WTC11 (cell line): ENCODE data around the gene RCL1. TPM values are rescaled to one million over a fixed set of nuclear protein-coding genes. Genes with fewer than 3 reads are reported as not detected.

Source experiments
- ATAC-seq: fragments of 200-7000 bp; cut with Tn5 transposase; 2 replicates; pipeline ENCODE4 v1.10.0; 2021; ENCODE audit warnings: mild to moderate bottlenecking, moderate library complexity
- CTCF ChIA-PET: fragments of 300-600 bp; sonication (Branson Sonifier 250); formaldehyde crosslinking; loops from one replicate; lab custom pipeline; 2021; ENCODE audit warnings: antibody characterized with exemption; lab: Charles Lee
- POLR2A ChIA-PET: fragments of 350-600 bp; sonication (Branson Sonifier 250); formaldehyde crosslinking; loops from one replicate; lab custom pipeline; 2021; ENCODE audit warnings: antibody characterized with exemption; lab: Charles Lee
- DNase-seq: peaks from one replicate; pipeline ENCODE4 v3.0.0; 2021; ENCODE audit warnings: low spot score
- H3K27ac Mint-ChIP-seq: 2 replicates; pipeline ENCODE4 v1.8.0; 2021; ENCODE audit warnings: mixed read lengths
- H3K27me3 Mint-ChIP-seq: 2 replicates; pipeline ENCODE4 v1.8.0; 2021; ENCODE audit warnings: low read depth, mild to moderate bottlenecking, moderate library complexity, mixed read lengths
- H3K36me3 Mint-ChIP-seq: 2 replicates; pipeline ENCODE4 v1.8.0; 2021; ENCODE audit warnings: mixed read lengths
- H3K4me1 Mint-ChIP-seq: 2 replicates; pipeline ENCODE4 v1.8.0; 2022; ENCODE audit warnings: mixed read lengths
- H3K4me3 Mint-ChIP-seq: 2 replicates; pipeline ENCODE4 v1.8.0; 2021; ENCODE audit warnings: mild to moderate bottlenecking, moderate library complexity, mixed read lengths
- H3K9me3 Mint-ChIP-seq: 2 replicates; pipeline ENCODE4 v1.8.0; 2021; ENCODE audit warnings: mixed read lengths
- CREB1 ChIP-seq: sonication (generic); formaldehyde crosslinking; IDR thresholded peaks from 2 replicates; pipeline ENCODE4 v1.8.0; 2023; ENCODE audit warnings: mild to moderate bottlenecking, missing genetic modification reagents
- CREM ChIP-seq: sonication (generic); formaldehyde crosslinking; IDR thresholded peaks from 2 replicates; pipeline ENCODE4 v1.8.1; 2022; ENCODE audit warnings: mild to moderate bottlenecking, missing genetic modification reagents, moderate library complexity
- E2F1 ChIP-seq: sonication (generic); formaldehyde crosslinking; IDR thresholded peaks from 2 replicates; pipeline ENCODE4 v1.8.0; 2022; ENCODE audit warnings: mild to moderate bottlenecking, missing genetic modification reagents
- EMX1 ChIP-seq: fragments of 250-450 bp; sonication (Bioruptor Pico); IDR thresholded peaks from 2 replicates; pipeline ENCODE4 v1.8.0; 2021; ENCODE audit warnings: mild to moderate bottlenecking
- GABPB1 ChIP-seq: sonication (generic); formaldehyde crosslinking; IDR thresholded peaks from 2 replicates; pipeline ENCODE4 v1.8.1; 2023; ENCODE audit warnings: mild to moderate bottlenecking, missing genetic modification reagents
- HMGA2 ChIP-seq: fragments of 250-450 bp; sonication (Bioruptor Pico); IDR thresholded peaks from 2 replicates; pipeline ENCODE4 v1.4.0; 2021; ENCODE audit warnings: mild to moderate bottlenecking, moderate library complexity
- MYBL2 ChIP-seq: sonication (generic); formaldehyde crosslinking; IDR thresholded peaks from 2 replicates; pipeline ENCODE4 v1.8.1; 2023; ENCODE audit warnings: mild to moderate bottlenecking, moderate library complexity, missing genetic modification reagents
- NFATC4 ChIP-seq: fragments of 250-450 bp; sonication (Bioruptor Pico); IDR thresholded peaks from 2 replicates; pipeline ENCODE4 v1.9.0; 2021; ENCODE audit warnings: mild to moderate bottlenecking
- NR1H2 ChIP-seq: sonication (generic); formaldehyde crosslinking; IDR thresholded peaks from 2 replicates; pipeline ENCODE4 v1.9.0; 2021; ENCODE audit warnings: mild to moderate bottlenecking, moderate library complexity, missing genetic modification reagents
- OVOL2 ChIP-seq: fragments of 250-450 bp; sonication (Bioruptor Pico); IDR thresholded peaks from 2 replicates; pipeline ENCODE4 v1.9.0; 2021; ENCODE audit warnings: mild to moderate bottlenecking, borderline replicate concordance
- TCF7 ChIP-seq: sonication (generic); formaldehyde crosslinking; IDR thresholded peaks from 2 replicates; pipeline ENCODE4 v1.8.0; 2022; ENCODE audit warnings: mild to moderate bottlenecking, low read depth, missing genetic modification reagents, moderate library complexity
- TEAD4 ChIP-seq: sonication (generic); formaldehyde crosslinking; IDR thresholded peaks from 2 replicates; pipeline ENCODE4 v1.8.0; 2022; ENCODE audit warnings: mild to moderate bottlenecking, missing genetic modification reagents
- ZNF232 ChIP-seq: sonication (generic); formaldehyde crosslinking; IDR thresholded peaks from 2 replicates; pipeline ENCODE4 v1.8.0; 2022; ENCODE audit warnings: mild to moderate bottlenecking, missing genetic modification reagents
- ZNF263 ChIP-seq: sonication (generic); formaldehyde crosslinking; IDR thresholded peaks from 2 replicates; pipeline ENCODE4 v1.8.1; 2022; ENCODE audit warnings: low read depth, mild to moderate bottlenecking, moderate library complexity, missing genetic modification reagents
- ZNF281 ChIP-seq: sonication (generic); formaldehyde crosslinking; IDR thresholded peaks from 2 replicates; pipeline ENCODE4 v1.8.0; 2023; ENCODE audit warnings: mild to moderate bottlenecking, missing genetic modification reagents
- ZNF317 ChIP-seq: sonication (generic); formaldehyde crosslinking; IDR thresholded peaks from 2 replicates; pipeline ENCODE4 v1.8.1; 2023; ENCODE audit warnings: low read depth, mild to moderate bottlenecking, moderate library complexity, missing genetic modification reagents, borderline replicate concordance
- ZNF671 ChIP-seq: fragments of 250-450 bp; sonication (Bioruptor Pico); IDR thresholded peaks from 2 replicates; pipeline ENCODE4 v1.8.0; 2021; ENCODE audit warnings: mild to moderate bottlenecking
- total RNA-seq: library from RNA; stranded (reverse); gene quantifications from 3 replicates; pipeline ENCODE4 v1.2.3, GENCODE V29; 2021
- TF ChIP-seq, protein P1 (sequence below): fragments of 250-450 bp; sonication (Bioruptor Pico); conservative IDR thresholded peaks from 2 replicates; pipeline ENCODE4 v1.9.0; 2021; ENCODE audit warnings: mild to moderate bottlenecking
- TF ChIP-seq, protein P2 (sequence below): sonication (generic); formaldehyde crosslinking; IDR thresholded peaks from 2 replicates; pipeline ENCODE4 v1.8.0; 2022; ENCODE audit warnings: mild to moderate bottlenecking, missing genetic modification reagents
- TF ChIP-seq, protein P3 (sequence below): fragments of 250-450 bp; sonication (Bioruptor Pico); IDR thresholded peaks from 2 replicates; pipeline ENCODE4 v1.9.0; 2021; ENCODE audit warnings: moderate library complexity, mild to moderate bottlenecking, inconsistent platforms, borderline replicate concordance
- TF ChIP-seq, protein P4 (sequence below): sonication (generic); formaldehyde crosslinking; IDR thresholded peaks from 2 replicates; pipeline ENCODE4 v1.8.1; 2022; ENCODE audit warnings: mild to moderate bottlenecking, missing genetic modification reagents, moderate library complexity, borderline replicate concordance
- TF ChIP-seq, protein P5 (sequence below): sonication (generic); formaldehyde crosslinking; IDR thresholded peaks from 2 replicates; pipeline ENCODE4 v1.8.0; 2022; ENCODE audit warnings: mild to moderate bottlenecking, missing genetic modification reagents

RCL1 gene
- total RNA-seq, 1 experiment from 2014 or later = 27.2 TPM

GRCh38 chr9:4838189-4838546, 45.4 kb downstream of the RCL1 start (continued):
- TF ChIP-seq, protein P1, sequence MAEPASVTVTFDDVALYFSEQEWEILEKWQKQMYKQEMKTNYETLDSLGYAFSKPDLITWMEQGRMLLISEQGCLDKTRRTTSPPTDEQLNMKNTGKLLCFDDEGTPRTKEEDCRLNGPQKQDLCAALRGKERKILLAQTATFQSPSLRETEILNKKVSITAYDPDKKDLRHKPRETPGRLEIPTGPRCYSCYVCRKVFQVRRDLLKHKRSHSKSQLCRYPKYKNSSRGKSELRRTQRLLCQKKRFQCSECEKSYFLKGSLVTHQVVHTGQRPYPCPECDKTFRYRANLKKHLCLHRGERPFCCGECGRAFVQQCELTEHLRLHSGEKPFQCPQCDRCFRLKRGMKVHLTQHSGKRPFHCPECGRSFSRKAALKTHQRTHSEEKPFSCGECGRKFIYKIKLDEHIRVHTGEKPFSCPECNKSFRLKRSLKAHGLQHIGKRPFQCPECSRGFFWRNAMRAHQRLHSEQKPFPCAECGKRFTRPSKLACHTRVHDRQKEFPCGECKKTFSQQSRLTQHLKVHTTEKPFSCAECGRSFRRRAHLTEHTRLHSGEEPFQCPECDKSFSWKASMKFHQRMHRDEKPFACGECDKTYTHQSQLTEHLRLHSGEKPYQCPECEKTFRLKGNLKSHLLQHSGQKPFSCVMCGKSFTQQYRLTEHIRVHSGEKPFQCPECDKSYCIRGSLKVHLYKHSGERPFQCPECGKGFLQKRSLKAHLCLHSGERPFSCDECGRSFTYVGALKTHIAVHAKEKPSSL (CRISPR knock-in tag) = no peak
- TF ChIP-seq ZNF263 (CRISPR knock-in tag) = no peak
- TF ChIP-seq OVOL2 = no peak
- TF ChIP-seq, protein P2, sequence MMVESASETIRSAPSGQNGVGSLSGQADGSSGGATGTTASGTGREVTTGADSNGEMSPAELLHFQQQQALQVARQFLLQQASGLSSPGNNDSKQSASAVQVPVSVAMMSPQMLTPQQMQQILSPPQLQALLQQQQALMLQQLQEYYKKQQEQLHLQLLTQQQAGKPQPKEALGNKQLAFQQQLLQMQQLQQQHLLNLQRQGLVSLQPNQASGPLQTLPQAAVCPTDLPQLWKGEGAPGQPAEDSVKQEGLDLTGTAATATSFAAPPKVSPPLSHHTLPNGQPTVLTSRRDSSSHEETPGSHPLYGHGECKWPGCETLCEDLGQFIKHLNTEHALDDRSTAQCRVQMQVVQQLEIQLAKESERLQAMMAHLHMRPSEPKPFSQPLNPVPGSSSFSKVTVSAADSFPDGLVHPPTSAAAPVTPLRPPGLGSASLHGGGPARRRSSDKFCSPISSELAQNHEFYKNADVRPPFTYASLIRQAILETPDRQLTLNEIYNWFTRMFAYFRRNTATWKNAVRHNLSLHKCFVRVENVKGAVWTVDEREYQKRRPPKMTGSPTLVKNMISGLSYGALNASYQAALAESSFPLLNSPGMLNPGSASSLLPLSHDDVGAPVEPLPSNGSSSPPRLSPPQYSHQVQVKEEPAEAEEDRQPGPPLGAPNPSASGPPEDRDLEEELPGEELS (CRISPR knock-in tag) = no peak
- no peak for TF ChIP-seq TCF7 (CRISPR knock-in tag)
- TF ChIP-seq CREB1 = no peak
- TF ChIP-seq MYBL2 (CRISPR knock-in tag) = no peak

DNA sequence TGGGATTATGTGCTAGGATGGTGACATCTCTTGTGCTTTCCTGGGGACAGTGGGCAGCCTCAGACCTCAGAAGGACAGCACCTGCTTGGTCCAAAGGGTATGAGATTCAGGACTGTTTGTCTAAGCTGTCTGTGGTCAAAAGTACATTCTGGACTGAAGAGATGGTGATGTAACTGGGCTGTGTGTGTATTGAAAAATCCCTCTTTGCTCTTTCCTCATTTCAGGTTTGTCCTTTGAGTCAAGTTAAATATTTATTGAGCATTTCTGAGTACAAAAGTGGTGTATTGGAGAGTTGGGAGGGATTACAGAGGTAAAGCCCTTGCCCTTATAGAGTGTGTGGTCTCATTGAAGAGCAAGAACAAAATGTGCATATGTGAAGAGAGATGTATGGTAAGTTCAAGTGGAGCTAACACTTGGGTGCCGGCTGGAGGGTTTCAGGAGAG, 46.7 kb downstream of the RCL1 start:
- H3K27ac Mint-ChIP-seq = no peak overlapping the region

DNA sequence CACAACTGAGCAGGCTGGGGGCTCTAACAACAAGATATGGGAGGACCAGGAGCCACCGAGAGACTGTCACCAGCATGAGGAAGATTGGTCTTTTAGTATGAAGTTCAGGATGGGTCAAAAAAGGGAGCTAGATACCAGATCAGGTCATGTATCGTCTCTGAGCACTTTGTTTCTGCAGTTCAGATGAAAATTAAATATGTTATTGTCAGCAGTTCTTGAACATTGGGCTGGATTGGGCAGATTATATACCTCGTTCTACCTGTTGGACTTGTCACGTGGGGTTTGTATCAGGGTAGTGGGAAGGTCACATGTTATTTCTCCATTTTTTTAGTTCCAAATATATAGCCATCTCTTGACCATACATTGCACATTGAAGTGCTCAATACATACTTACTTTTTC, 47.3 kb downstream of the RCL1 start:
- peaks cover 13% of the 10 kb centered on the region for H3K36me3 Mint-ChIP-seq
- TF ChIP-seq CREM (no peak), ZNF671 (CRISPR knock-in tag) (no peak), EMX1 (CRISPR knock-in tag) (no peak), NFATC4 (CRISPR knock-in tag) (no peak), TEAD4 (CRISPR knock-in tag) (no peak), OVOL2 (no peak), ZNF232 (CRISPR knock-in tag) (no peak), HMGA2 (CRISPR knock-in tag) (no peak), E2F1 (CRISPR knock-in tag) (no peak), NR1H2 (CRISPR knock-in tag) (no peak), ZNF281 (CRISPR knock-in tag) (no peak)
- TF ChIP-seq, protein P3, sequence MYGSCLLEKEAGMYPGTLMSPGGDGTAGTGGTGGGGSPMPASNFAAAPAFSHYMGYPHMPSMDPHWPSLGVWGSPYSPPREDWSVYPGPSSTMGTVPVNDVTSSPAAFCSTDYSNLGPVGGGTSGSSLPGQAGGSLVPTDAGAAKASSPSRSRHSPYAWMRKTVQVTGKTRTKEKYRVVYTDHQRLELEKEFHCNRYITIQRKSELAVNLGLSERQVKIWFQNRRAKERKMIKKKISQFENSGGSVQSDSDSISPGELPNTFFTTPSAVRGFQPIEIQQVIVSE (CRISPR knock-in tag) = no peak
- TF ChIP-seq, protein P4, sequence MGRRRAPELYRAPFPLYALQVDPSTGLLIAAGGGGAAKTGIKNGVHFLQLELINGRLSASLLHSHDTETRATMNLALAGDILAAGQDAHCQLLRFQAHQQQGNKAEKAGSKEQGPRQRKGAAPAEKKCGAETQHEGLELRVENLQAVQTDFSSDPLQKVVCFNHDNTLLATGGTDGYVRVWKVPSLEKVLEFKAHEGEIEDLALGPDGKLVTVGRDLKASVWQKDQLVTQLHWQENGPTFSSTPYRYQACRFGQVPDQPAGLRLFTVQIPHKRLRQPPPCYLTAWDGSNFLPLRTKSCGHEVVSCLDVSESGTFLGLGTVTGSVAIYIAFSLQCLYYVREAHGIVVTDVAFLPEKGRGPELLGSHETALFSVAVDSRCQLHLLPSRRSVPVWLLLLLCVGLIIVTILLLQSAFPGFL (CRISPR knock-in tag) = no peak
- TF ChIP-seq, protein P1 (CRISPR knock-in tag) = no peak
- TF ChIP-seq, protein P5, sequence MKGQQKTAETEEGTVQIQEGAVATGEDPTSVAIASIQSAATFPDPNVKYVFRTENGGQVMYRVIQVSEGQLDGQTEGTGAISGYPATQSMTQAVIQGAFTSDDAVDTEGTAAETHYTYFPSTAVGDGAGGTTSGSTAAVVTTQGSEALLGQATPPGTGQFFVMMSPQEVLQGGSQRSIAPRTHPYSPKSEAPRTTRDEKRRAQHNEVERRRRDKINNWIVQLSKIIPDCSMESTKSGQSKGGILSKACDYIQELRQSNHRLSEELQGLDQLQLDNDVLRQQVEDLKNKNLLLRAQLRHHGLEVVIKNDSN = no peak
- TF ChIP-seq, all 79 proteins: peak for 0
- Mint-ChIP-seq H3K9me3 (no peaks in the 10 kb centered on the region), H3K4me3 (no peak overlapping the region), H3K4me1 (no peaks in the 10 kb centered on the region; the same call in 1 of the 2 replicates), H3K27ac (no peak overlapping the region; the same call in 1 of the 2 replicates), H3K27me3 (no peaks in the 10 kb centered on the region)
- ATAC-seq (no peak), DNase-seq (no peak)
- ChIA-PET POLR2A (no interaction called here), CTCF (no interaction called here)

More for the DNA sequence above, 46.7 kb downstream of the RCL1 start:
- ChIA-PET POLR2A (no interaction called here), CTCF (interaction anchor here (0.8 kb wide), 1 partner anchor 24 kb away, joined by 3 read pairs; no protein-coding TSS in a partner anchor)
- DNase-seq = no peak
- TF ChIP-seq ZNF317 (CRISPR knock-in tag) (no peak), GABPB1 (CRISPR knock-in tag) (peak; percentile 94)
- Mint-ChIP-seq H3K27me3 (no peaks in the 10 kb centered on the region), H3K36me3 (peaks cover 11% of the 10 kb centered on the region), H3K4me1 (no peaks in the 10 kb centered on the region; the same call in 1 of the 2 replicates), H3K4me3 (no peak overlapping the region), H3K9me3 (no peaks in the 10 kb centered on the region)
- no peak for ATAC-seq
